A673 (cell line): Measurements from ENCODE around the gene FOXO1. TPM values are rescaled to one million over a fixed set of nuclear protein-coding genes. Genes with fewer than 3 reads are reported as not detected.

ENCODE experiments used
- BruUV-seq: library from RNA; stranded (reverse); fragments of 400-500 nt; replicated peaks from 2 replicates; lab custom pipeline; 2021; lab: Mats Ljungman, UMichigan
- CTCF ChIA-PET: fragments of 300-600 bp; sonication (Branson Sonifier 250); formaldehyde crosslinking; loops from one replicate; lab custom pipeline; 2022; ENCODE audit warnings: antibody characterized with exemption; lab: Charles Lee
- POLR2A ChIA-PET: fragments of 300-600 bp; sonication (Branson Sonifier 250); formaldehyde crosslinking; loops from one replicate; lab custom pipeline; 2022; ENCODE audit warnings: antibody characterized with exemption; ENCODE audit not compliant: low non-redundant PET; lab: Charles Lee
- DNase-seq: peaks from one replicate; pipeline ENCODE4 v3.0.0-alpha.2; 2015; ENCODE audit warnings: low spot score
- H3K27ac ChIP-seq: fragments of 200-600 bp; sonication (generic); 2 replicates; pipeline ENCODE4 v1.5.1; 2016; ENCODE audit warnings: mixed run types, low read depth, mild to moderate bottlenecking, mixed read lengths, antibody characterized with exemption, low read length; ENCODE audit not compliant: poor library complexity, severe bottlenecking
- H3K27me3 ChIP-seq: fragments of 200-600 bp; sonication (generic); replicated peaks from 2 replicates; pipeline ENCODE4 v1.6.1; 2017; ENCODE audit warnings: mixed run types, low read depth, mild to moderate bottlenecking, mixed read lengths, antibody characterized with exemption, low read length; ENCODE audit not compliant: insufficient read depth, poor library complexity
- H3K36me3 ChIP-seq: fragments of 200-600 bp; sonication (generic); 2 replicates; pipeline ENCODE4 v1.6.1; 2016; ENCODE audit warnings: mixed run types, mild to moderate bottlenecking, mixed read lengths, antibody characterized with exemption, low read length; ENCODE audit not compliant: insufficient read depth, poor library complexity, severe bottlenecking
- H3K4me1 ChIP-seq: fragments of 200-600 bp; sonication (generic); 2 replicates; pipeline ENCODE4 v1.6.1; 2017; ENCODE audit warnings: mixed run types, mild to moderate bottlenecking, mixed read lengths, antibody characterized with exemption, low read length; ENCODE audit not compliant: insufficient read depth, poor library complexity, severe bottlenecking
- H3K4me3 ChIP-seq: fragments of 200-600 bp; sonication (generic); 2 replicates; pipeline ENCODE4 v1.5.1; 2016; ENCODE audit warnings: low read depth, mixed run types, mild to moderate bottlenecking, mixed read lengths, low read length; ENCODE audit not compliant: poor library complexity, severe bottlenecking
- H3K9me3 ChIP-seq: fragments of 200-600 bp; sonication (generic); 2 replicates; pipeline ENCODE4 v1.6.1; 2016; ENCODE audit warnings: mixed run types, low read depth, mild to moderate bottlenecking, mixed read lengths, antibody characterized with exemption, low read length; ENCODE audit not compliant: poor library complexity, severe bottlenecking
- CTCF ChIP-seq: fragments of 300-800, 200-600 bp; sonication (generic); conservative IDR thresholded peaks from 2 replicates; pipeline ENCODE4 v1.5.1; 2017; ENCODE audit warnings: low read depth, mild to moderate bottlenecking, antibody characterized with exemption, low read length, moderate library complexity, mixed read lengths
- EZH2 ChIP-seq: fragments of 200-600 bp; sonication (generic); IDR thresholded peaks from 2 replicates; pipeline ENCODE4 v1.6.1; 2017; ENCODE audit warnings: borderline replicate concordance, low read depth, mild to moderate bottlenecking, mixed read lengths, antibody characterized with exemption, low read length; ENCODE audit not compliant: poor library complexity, severe bottlenecking
- intact Hi-C: fragments of 100-400 bp; cut with micrococcal nuclease; formaldehyde crosslinking; loops from one replicate; pipeline ENCODE4 v1.10.0; 2022; ENCODE audit not compliant: unreplicated experiment
- total RNA-seq: library from RNA; stranded (reverse); gene quantifications from 2 replicates; pipeline ENCODE4 v1.2.3, GENCODE V29; 2021

FOXO1 gene
- total RNA-seq, 1 experiment from 2014 or later, result 2.9 TPM

DNA sequence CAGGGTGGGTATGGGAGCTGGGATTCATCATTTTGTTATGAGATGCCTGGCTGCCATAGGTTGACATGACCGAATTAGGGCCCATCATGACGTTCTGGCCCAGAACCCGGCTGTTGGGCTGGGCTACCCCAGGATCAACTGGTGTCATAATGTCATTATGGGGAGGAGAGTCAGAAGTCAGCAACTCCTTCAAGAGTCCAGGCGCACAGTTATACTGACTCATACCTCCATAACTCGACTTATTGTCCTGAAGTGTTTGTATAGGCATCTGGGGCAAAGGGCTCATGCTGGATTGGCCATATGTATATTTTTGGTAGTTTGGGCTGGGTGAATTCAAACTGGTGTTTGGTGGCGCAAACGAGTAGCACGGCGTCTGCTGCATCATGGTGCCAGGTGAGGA lies 106.5 kb downstream of the FOXO1 start:
- intact Hi-C loops, result no loop called here
- Histone ChIP-seq H3K4me1 (no peaks in the 10 kb centered on the region), H3K9me3 (no peaks in the 10 kb centered on the region), H3K27ac (no peak overlapping the region), H3K27me3 (no peaks in the 10 kb centered on the region), H3K4me3 (no peak overlapping the region), H3K36me3 (no peaks in the 10 kb centered on the region)
- no peak for DNase-seq
- ChIA-PET POLR2A (no interaction called here), CTCF (no interaction called here)
- TF ChIP-seq EZH2 (no peak), CTCF (no peak)
- no TSS peak for BruUV-seq

- DNase-seq, result no peak
- Histone ChIP-seq H3K27ac (no peak overlapping the region), H3K27me3 (no peaks in the 10 kb centered on the region), H3K4me3 (no peak overlapping the region), H3K36me3 (no peaks in the 10 kb centered on the region), H3K4me1 (no peaks in the 10 kb centered on the region), H3K9me3 (no peaks in the 10 kb centered on the region)
- no peak for TF ChIP-seq CTCF
- no peak for TF ChIP-seq EZH2
- CTCF ChIA-PET, result no interaction called here
- intact Hi-C loops, result no loop called here
- no TSS peak for BruUV-seq
- POLR2A ChIA-PET, result no interaction called here
These were observed 107.8 kb downstream of the FOXO1 start for GRCh38 chr13:40558656-40559055.

DNA sequence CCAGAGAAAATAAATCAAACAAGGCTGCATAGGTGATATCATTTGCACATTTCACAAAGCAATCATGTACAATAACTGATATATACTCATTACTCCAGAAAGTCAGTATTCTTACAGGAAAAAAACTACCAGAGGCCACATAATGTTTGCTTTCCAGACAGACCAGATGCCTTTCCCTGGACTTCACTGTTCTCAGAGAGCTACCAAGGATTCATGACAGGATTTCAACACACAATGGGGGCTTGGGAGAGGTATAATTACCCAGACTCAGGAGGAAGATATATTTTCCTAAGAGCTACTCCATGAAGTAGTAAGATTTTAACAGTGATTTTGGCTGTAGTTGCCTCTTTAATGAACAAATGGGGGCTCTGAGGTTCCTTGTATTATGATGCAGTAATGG lies 110.0 kb downstream of the FOXO1 start:
- TF ChIP-seq CTCF (no peak), EZH2 (no peak)
- no peaks in the 10 kb centered on the region for H3K9me3 ChIP-seq
- intact Hi-C loops, result no loop called here
- no peaks in the 10 kb centered on the region for H3K36me3 ChIP-seq
- no peak for DNase-seq
- no peaks in the 10 kb centered on the region for H3K27me3 ChIP-seq
- no peak overlapping the region for H3K4me3 ChIP-seq
- no peak overlapping the region for H3K27ac ChIP-seq
- CTCF ChIA-PET, result no interaction called here
- H3K4me1 ChIP-seq, result no peaks in the 10 kb centered on the region
- BruUV-seq, result no TSS peak
- POLR2A ChIA-PET, result no interaction called here
